Pancreas (tissue), 10 donors: Measurements from ENCODE around the gene SMIM7. TPM values are rescaled to one million over a fixed set of nuclear protein-coding genes. Genes with fewer than 3 reads are reported as not detected.

Source experiments
- ATAC-seq, 4 donors: fragments of 200-7000 bp; cut with Tn5 transposase; one replicate each; pipeline versions ENCODE4 v1.8.0 to v1.9.1; 2020; ENCODE audit warnings: mild to moderate bottlenecking in 4 of 4, moderate library complexity in 4 of 4
- DNase-seq, 6 donors: peaks; one replicate each; pipeline ENCODE4 v3.0.0-alpha.2; 2020
- FAIRE-seq: peaks from 2 replicates; lab custom pipeline; 2012; peaks lifted over from hg19 to GRCh38; lab: Jason Lieb, UNC
- H3K27ac ChIP-seq, 4 donors: fragments of 200-600 bp; sonication (generic); 1 replicate in 3 of 4; 2 replicates in 1 of 4; pipeline versions ENCODE4 v1.5.0 to v1.8.0; 2020
- H3K27me3 ChIP-seq, 4 donors: fragments of 200-600 bp; one replicate each; pipeline ENCODE4 v1.8.0; 2021
- H3K36me3 ChIP-seq, 3 donors: fragments of 200-600 bp; sonication (generic) in 1 of 3; one replicate each; pipeline versions ENCODE4 v1.5.0 to v1.8.0; 2020 to 2021
- H3K4me1 ChIP-seq, 3 donors: fragments of 200-600 bp; one replicate each; pipeline ENCODE4 v1.8.0; 2021
- H3K4me3 ChIP-seq, 4 donors: fragments of 200-600 bp; sonication (generic) in 2 of 4; one replicate each; pipeline versions ENCODE4 v1.5.0 to v1.8.0; 2020 to 2021
- H3K9me3 ChIP-seq, 4 donors: fragments of 200-600 bp; one replicate each; pipeline ENCODE4 v1.8.0; 2021
- CTCF ChIP-seq, 4 donors: fragments of 200-600 bp; sonication (generic) in 3 of 4; IDR thresholded peaks; one replicate each; pipeline versions ENCODE4 v1.5.0 to v1.8.0; 2021; ENCODE audit warnings: antibody characterized with exemption in 4 of 4
- WGBS, 2 donors: extraction: QIAGEN DNeasy Blood & Tissue Kit; methylation state at CpG; one replicate each; pipeline ENCODE4 v1.1.7; 2013; 5-methylcytosine and 5-hydroxymethylcytosine counted together
- intact Hi-C, 3 donors: fragments of 100-400 bp; cut with DNase I; formaldehyde crosslinking; loops; one replicate each; pipeline versions ENCODE4 v1.11.1 to v1.14.2; 2022
- polyA plus RNA-seq, 2 donors: library from polyadenylated mRNA; stranded (reverse); fragments of 200-250 nt; gene quantifications; one replicate each; pipeline ENCODE4 v1.2.3, GENCODE V29; 2013
- total RNA-seq, 6 donors: library from RNA; stranded (reverse); fragmentation: NEBNext Ultra II Directional in 4 of 6; extraction: Animal tissue kit (Norgen Biotek cat#: 25700) in 4 of 6; gene quantifications; one replicate each; pipeline versions ENCODE4 v1.2.1 to v1.2.4, GENCODE V29; 2021 to 2023
- donor health status: healthy with polysubstance abuse.
- donor health status: DM: no; HTN: no; CAD: no; lungs with moderate emphysema.
- donor health status: DM: no; HTN: no; CAD: no.
- donor health status: control.
- donor health status: control.
- donor health status: Bipolar disorder and iron deficiency.
- donor health status: DM: yes; HTN: yes; CAD: no.
- donor health status: DM: no; HTN: no; CAD: no.
- donor health status: DM: no; HTN: no; CAD: no.
- donor health status: DM: yes; HTN: yes; CAD: no.

Gene SMIM7
- total and polyA plus RNA-seq, 8 donors, result 34.1 to 77.8 (median 44.6) TPM

- no peak for TF ChIP-seq CTCF (IDR thresholded peaks at IDR 0.05)
- H3K4me1 ChIP-seq, result peaks cover 0 to 6% (median 0%) of the 10 kb centered on the region in 3 donors
- H3K4me3 ChIP-seq, result no peak overlapping the region
Measured at GRCh38 chr19:16599655-16600346, 60.1 kb downstream of the SMIM7 start.

DNA sequence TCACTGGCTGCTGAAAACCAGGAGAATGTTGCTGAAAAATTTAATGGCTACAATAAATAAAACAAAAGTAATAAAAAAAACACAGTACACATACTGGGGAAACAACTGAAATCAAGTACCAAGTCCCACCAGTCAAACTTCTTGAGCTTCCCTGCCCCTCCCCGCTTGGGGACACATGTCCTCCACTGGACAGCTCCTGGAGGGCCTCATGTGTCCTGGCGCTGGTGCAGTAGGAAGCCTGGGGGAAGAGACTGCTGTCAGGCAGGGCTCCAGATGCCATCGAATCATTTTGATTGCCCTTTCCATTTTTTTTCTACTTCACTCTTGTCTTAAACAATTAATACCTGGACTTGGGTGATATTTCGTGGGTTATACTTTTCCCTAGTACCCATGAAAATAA, 61.1 kb downstream of the SMIM7 start:
- peaks cover 0 to 6% (median 0%) of the 10 kb centered on the region in 3 donors for H3K4me1 ChIP-seq
- no peak for TF ChIP-seq CTCF (IDR thresholded peaks at IDR 0.05)
- ATAC-seq (no peak), DNase-seq (peak in 1 of 6 donors; percentile 15), FAIRE-seq (no peak)
- no peaks in the 10 kb centered on the region for H3K9me3 ChIP-seq
- no peaks in the 10 kb centered on the region for H3K27me3 ChIP-seq
- WGBS, 2 donors, result 58 to 71% methylated on average over 4 of the region's 4 CpGs
- H3K36me3 ChIP-seq, result no peaks in the 10 kb centered on the region
- H3K27ac ChIP-seq, result no peak overlapping the region
- H3K4me3 ChIP-seq, result no peak overlapping the region
- intact Hi-C loops, result no loop called here

More at GRCh38 chr19:16599655-16600346, 60.1 kb downstream of the SMIM7 start:
- FAIRE-seq, result no peak
- intact Hi-C loops, result no loop called here
- Histone ChIP-seq H3K27me3 (no peaks in the 10 kb centered on the region), H3K27ac (no peak overlapping the region), H3K36me3 (no peaks in the 10 kb centered on the region), H3K9me3 (no peaks in the 10 kb centered on the region)
- WGBS, 2 donors, result 84 to 86% methylated on average over 6 of the region's 6 CpGs
- DNase-seq, result peak in 1 of 6 donors; percentile 62
- ATAC-seq, result no peak

- ATAC-seq (no peak), DNase-seq (peak in 1 of 6 donors; percentile 18)
- H3K4me1 ChIP-seq, result peaks cover 0 to 6% (median 0%) of the 10 kb centered on the region in 3 donors
Measured at GRCh38 chr19:16596399-16596798, 63.5 kb downstream of the SMIM7 start.

More at GRCh38 chr19:16596399-16596798, 63.5 kb downstream of the SMIM7 start:
- TF ChIP-seq CTCF (IDR thresholded peaks at IDR 0.05), result no peak
- intact Hi-C loops, result no loop called here
- 91 to 98% methylated on average over 9 of the region's 9 CpGs for WGBS, 2 donors
- FAIRE-seq, result no peak
- Histone ChIP-seq H3K27me3 (no peaks in the 10 kb centered on the region), H3K27ac (no peak overlapping the region), H3K36me3 (no peaks in the 10 kb centered on the region), H3K9me3 (no peaks in the 10 kb centered on the region), H3K4me3 (no peak overlapping the region)

Other genes starting within 250 kb of the SMIM7 start
- gene EPS15L1, start 188.2 kb downstream of the SMIM7 start, total RNA-seq, result 10 to 100 TPM; 14.8 to 21.1 (median 16.8) TPM
- 10 to 100 TPM; 15.2 to 18.2 TPM for gene EPS15L1, start 188.2 kb downstream of the SMIM7 start, polyA plus RNA-seq
- gene CALR3, start 164.0 kb downstream of the SMIM7 start, total RNA-seq, result not detected
- gene CALR3, start 164.0 kb downstream of the SMIM7 start, polyA plus RNA-seq, result under 1 TPM in 1 of 2 donors, not detected in 1; 0.07 TPM
- gene C19orf44, start 163.8 kb downstream of the SMIM7 start, total RNA-seq, result 1 to 10 TPM; 1.9 to 5.1 (median 3.3) TPM
- 1 to 10 TPM; 6.5 to 7.4 TPM for gene C19orf44, start 163.8 kb downstream of the SMIM7 start, polyA plus RNA-seq
- 10 to 100 TPM; 11.0 to 21.7 (median 16.6) TPM for gene CHERP, start 117.7 kb downstream of the SMIM7 start, total RNA-seq
- gene CHERP, start 117.7 kb downstream of the SMIM7 start, polyA plus RNA-seq, result 10 to 100 TPM; 23.8 to 26.8 TPM
- 10 to 100 TPM; 32.1 to 42.1 (median 35.5) TPM for gene SLC35E1, start 87.7 kb downstream of the SMIM7 start, total RNA-seq
- gene SLC35E1, start 87.7 kb downstream of the SMIM7 start, polyA plus RNA-seq, result 10 to 100 TPM; 22.9 to 28.2 TPM
- 1 to 10 TPM; 3.9 to 7.1 (median 4.4) TPM for gene MED26, start 31.9 kb downstream of the SMIM7 start, total RNA-seq
- gene MED26, start 31.9 kb downstream of the SMIM7 start, polyA plus RNA-seq, result 1 to 10 TPM; 3.7 to 3.8 TPM
- 1 to 10 TPM; 1.2 to 3.5 (median 2.0) TPM for gene TMEM38A, start 995 bp upstream of the SMIM7 start, total RNA-seq
- gene TMEM38A, start 995 bp upstream of the SMIM7 start, polyA plus RNA-seq, result 1 to 10 TPM; 1.4 to 4.0 TPM
- 1 to 10 TPM in 5 of 6 donors, under 1 TPM in 1; 0.79 to 1.8 (median 1.2) TPM for gene NWD1, start 59.7 kb upstream of the SMIM7 start, total RNA-seq
- gene NWD1, start 59.7 kb upstream of the SMIM7 start, polyA plus RNA-seq, result 1 to 10 TPM in 1 of 2 donors, under 1 TPM in 1; 0.57 to 1.3 TPM
- gene SIN3B, start 169.3 kb upstream of the SMIM7 start, total RNA-seq, result 10 to 100 TPM; 13.6 to 27.6 (median 17.9) TPM
- gene SIN3B, start 169.3 kb upstream of the SMIM7 start, polyA plus RNA-seq, result 10 to 100 TPM; 43.3 to 51.8 TPM
- 1 to 10 TPM in 5 of 6 donors, under 1 TPM in 1; 0.24 to 4.4 (median 1.2) TPM for gene F2RL3, start 228.9 kb upstream of the SMIM7 start, total RNA-seq
- gene F2RL3, start 228.9 kb upstream of the SMIM7 start, polyA plus RNA-seq, result 1 to 10 TPM; 2.4 to 9.0 TPM